OCI-LY3 (cell line): ENCODE measurements around the gene MOB3B.

Experiments
- H2AFZ ChIP-seq: fragments of 200-600, 300-600 bp; shearing (Covaris generic); 2 replicates; pipeline ENCODE4 v1.6.0; 2014; ENCODE audit warnings: antibody characterized with exemption, low read depth, low read length
- H3K27ac ChIP-seq: fragments of 200-600, 300-600 bp; sonication (generic); 2 replicates; pipeline ENCODE4 v1.5.1; 2014; ENCODE audit warnings: mild to moderate bottlenecking, low read length, moderate library complexity, mixed read lengths
- H3K27me3 ChIP-seq: fragments of 200-600, 300-600 bp; sonication (generic); 2 replicates; pipeline ENCODE4 v1.6.1; 2014; ENCODE audit warnings: low read depth, low read length, mixed read lengths
- H3K36me3 ChIP-seq: fragments of 200-600, 300-600 bp; sonication (generic); replicated peaks from 2 replicates; pipeline ENCODE3; 2014; ENCODE audit warnings: low read depth, low read length, mixed read lengths
- H3K4me1 ChIP-seq: fragments of 300-600, 200-600 bp; sonication (generic); 2 replicates; pipeline ENCODE4 v1.6.1; 2014; ENCODE audit warnings: low read length, mixed read lengths
- H3K4me2 ChIP-seq: fragments of 200-600, 300-600 bp; sonication (generic); 2 replicates; pipeline ENCODE4 v1.6.1; 2014; ENCODE audit warnings: low read length, mixed read lengths
- H3K4me3 ChIP-seq: fragments of 300-600, 200-600 bp; sonication (generic); 2 replicates; pipeline ENCODE4 v1.5.1; 2014; ENCODE audit warnings: antibody characterized with exemption, mild to moderate bottlenecking, low read length, moderate library complexity
- H3K79me2 ChIP-seq: fragments of 300-600, 200-600 bp; shearing (Covaris generic); 2 replicates; pipeline ENCODE4 v1.6.1; 2014; ENCODE audit warnings: mild to moderate bottlenecking, low read length, mixed read lengths
- H3K9ac ChIP-seq: fragments of 300-600, 200-600 bp; shearing (Covaris generic); 2 replicates; pipeline ENCODE4 v1.6.0; 2014; ENCODE audit warnings: mild to moderate bottlenecking, low read length, moderate library complexity
- H3K9me3 ChIP-seq: fragments of 200-600, 300-600 bp; shearing (Covaris generic); 2 replicates; pipeline ENCODE4 v1.6.1; 2014; ENCODE audit warnings: low read length, mixed read lengths; ENCODE audit not compliant: insufficient read depth
- H4K20me1 ChIP-seq: fragments of 200-600, 300-600 bp; sonication (generic); 2 replicates; pipeline ENCODE4 v1.6.1; 2016; ENCODE audit warnings: low read length, mixed read lengths; ENCODE audit not compliant: insufficient read depth
- CTCF ChIP-seq: fragments of 200-600, 300-600 bp; sonication (generic); IDR thresholded peaks from 2 replicates; pipeline ENCODE4 v1.5.1; 2014; ENCODE audit warnings: antibody characterized with exemption, low read length, low read depth
- EZH2phosphoT487 ChIP-seq: fragments of 200-600 bp; shearing (Covaris generic); IDR thresholded peaks from 2 replicates; pipeline ENCODE4 v1.6.1; 2018; ENCODE audit warnings: antibody characterized with exemption, mixed run types, low read depth

MOB3B gene

GRCh38 chr9:27340961-27341511 lies 188.6 kb downstream of the MOB3B start:
- Histone ChIP-seq H3K36me3 (no peaks in the 10 kb centered on the region), H3K27ac (no peak overlapping the region), H3K9me3 (no peaks in the 10 kb centered on the region), H3K4me3 (no peak overlapping the region), H3K79me2 (no peaks in the 10 kb centered on the region), H3K4me2 (no peak overlapping the region), H4K20me1 (no peaks in the 10 kb centered on the region), H3K4me1 (no peaks in the 10 kb centered on the region), H3K27me3 (peaks cover 17% of the 10 kb centered on the region; the same call in 1 of the 2 replicates), H3K9ac (no peak overlapping the region), H2AFZ (no peak overlapping the region)
- TF ChIP-seq EZH2phosphoT487 = no peak
- TF ChIP-seq CTCF = no peak

DNA sequence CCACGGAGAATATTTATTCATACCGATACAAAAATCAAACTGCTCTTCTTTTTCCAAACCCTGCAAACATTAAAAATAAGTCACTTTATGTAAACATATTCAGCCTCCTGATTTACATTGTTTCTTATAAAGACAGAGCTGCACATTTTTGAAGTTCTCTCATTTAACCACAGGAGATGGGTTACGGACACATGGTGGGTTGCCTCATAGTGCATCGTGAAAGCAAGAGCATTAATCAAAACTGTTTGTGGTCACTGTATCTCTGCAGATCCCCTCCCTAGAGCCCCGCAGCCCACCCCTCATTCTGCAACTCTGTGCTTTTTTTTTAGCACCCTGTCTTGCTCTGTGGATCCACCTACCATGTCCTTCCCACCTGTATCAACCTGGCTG lies 189.3 kb downstream of the MOB3B start:
- no peak for TF ChIP-seq EZH2phosphoT487
- TF ChIP-seq CTCF = no peak
- Histone ChIP-seq H2AFZ (no peak overlapping the region), H3K79me2 (no peaks in the 10 kb centered on the region), H3K4me2 (no peak overlapping the region), H3K9me3 (no peaks in the 10 kb centered on the region), H3K4me3 (no peak overlapping the region), H3K27me3 (peaks cover 24% of the 10 kb centered on the region), H3K4me1 (no peaks in the 10 kb centered on the region), H4K20me1 (no peaks in the 10 kb centered on the region), H3K36me3 (no peaks in the 10 kb centered on the region), H3K9ac (no peak overlapping the region), H3K27ac (no peak overlapping the region)

- TF ChIP-seq CTCF = no peak
- no peak for TF ChIP-seq EZH2phosphoT487
- Histone ChIP-seq H4K20me1 (no peaks in the 10 kb centered on the region), H3K4me2 (no peak overlapping the region), H3K9me3 (no peaks in the 10 kb centered on the region), H3K9ac (no peak overlapping the region), H3K4me3 (no peak overlapping the region), H3K27me3 (peaks cover 28% of the 10 kb centered on the region), H3K4me1 (no peaks in the 10 kb centered on the region), H2AFZ (no peak overlapping the region), H3K36me3 (no peaks in the 10 kb centered on the region), H3K79me2 (no peaks in the 10 kb centered on the region), H3K27ac (no peak overlapping the region)
Measured at GRCh38 chr9:27339661-27340284, 189.8 kb downstream of the MOB3B start.

DNA sequence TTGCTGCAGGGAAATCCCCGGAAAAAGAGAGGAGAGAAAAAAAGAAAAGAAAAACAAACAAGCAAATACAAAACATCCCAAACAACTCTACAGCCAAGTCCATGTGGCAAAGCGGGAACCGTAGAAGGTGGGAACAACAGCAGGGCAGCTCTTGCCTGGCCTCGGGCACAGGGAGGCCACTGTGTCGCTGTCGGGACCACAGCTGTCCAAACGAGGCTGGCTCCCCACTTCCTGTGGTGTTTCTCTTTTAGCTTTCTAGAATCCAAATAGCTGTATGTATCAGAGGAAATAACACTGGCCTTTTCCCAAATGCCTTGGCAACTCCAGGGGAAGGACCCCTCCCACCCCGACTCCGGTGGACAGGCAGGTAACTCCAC lies 191.1 kb downstream of the MOB3B start:
- Histone ChIP-seq H3K27ac (no peak overlapping the region), H3K27me3 (peaks cover 28% of the 10 kb centered on the region), H3K4me3 (no peak overlapping the region), H3K79me2 (no peaks in the 10 kb centered on the region), H4K20me1 (no peaks in the 10 kb centered on the region), H2AFZ (no peak overlapping the region), H3K9ac (no peak overlapping the region), H3K4me1 (no peaks in the 10 kb centered on the region), H3K4me2 (no peak overlapping the region), H3K36me3 (no peaks in the 10 kb centered on the region), H3K9me3 (no peaks in the 10 kb centered on the region)
- TF ChIP-seq EZH2phosphoT487 (no peak), CTCF (no peak)
